ENCODE data around the gene MAP3K1. TPM values are rescaled to one million over a fixed set of nuclear protein-coding genes. Genes with fewer than 3 reads are reported as not detected.

Gene MAP3K1
- polyA plus RNA-seq, 1 experiment = 7.7 TPM

GRCh38 chr5:56934325-56934724 is 119.0 kb downstream of the MAP3K1 start:
- TF ChIP-seq CTCF (IDR thresholded peaks at IDR 0.05; ENCODE audit: low read depth, low read length) = no peak
- no peak for DNase-seq (ENCODE audit: low read depth, low spot score)
- H3K27me3 ChIP-seq (ENCODE audit: control insufficient read depth, insufficient read depth, low read length) = no peaks in the 10 kb centered on the region
- no peaks in the 10 kb centered on the region for H3K9me3 ChIP-seq (ENCODE audit: control insufficient read depth, insufficient read depth, low read length)
- ChIA-PET CTCF (no interaction called here), POLR2A (no interaction called here)
- no peak overlapping the region for H3K4me3 ChIP-seq (ENCODE audit: low read depth, low read length)
- H3K27ac ChIP-seq (ENCODE audit: low read depth, low read length) = no peak overlapping the region

GRCh38 chr5:56938858-56939257 is 123.5 kb downstream of the MAP3K1 start:
- no peak for DNase-seq (ENCODE audit: low read depth, low spot score)
- Histone ChIP-seq H3K27me3 (ENCODE audit: control insufficient read depth, insufficient read depth, low read length) (no peaks in the 10 kb centered on the region), H3K4me3 (ENCODE audit: low read depth, low read length) (no peak overlapping the region), H3K9me3 (ENCODE audit: control insufficient read depth, insufficient read depth, low read length) (no peaks in the 10 kb centered on the region), H3K27ac (ENCODE audit: low read depth, low read length) (no peak overlapping the region)
- ChIA-PET POLR2A (no interaction called here), CTCF (no interaction called here)
- no peak for TF ChIP-seq CTCF (IDR thresholded peaks at IDR 0.05; ENCODE audit: low read depth, low read length)

GRCh38 chr5:56941981-56942380 is 126.6 kb downstream of the MAP3K1 start:
- H3K4me3 ChIP-seq (ENCODE audit: low read depth, low read length) = no peak overlapping the region
- H3K9me3 ChIP-seq (ENCODE audit: control insufficient read depth, insufficient read depth, low read length) = no peaks in the 10 kb centered on the region
- H3K27ac ChIP-seq (ENCODE audit: low read depth, low read length) = no peak overlapping the region
- peak; percentile 2 for DNase-seq (ENCODE audit: low read depth, low spot score)
- ChIA-PET CTCF (no interaction called here), POLR2A (no interaction called here)
- no peaks in the 10 kb centered on the region for H3K27me3 ChIP-seq (ENCODE audit: control insufficient read depth, insufficient read depth, low read length)
- no peak for TF ChIP-seq CTCF (IDR thresholded peaks at IDR 0.05; ENCODE audit: low read depth, low read length)

Other genes with a start within 250 kb of the MAP3K1 start
- 8.6 and 12.1 TPM in 2 replicates for gene SETD9, start 94.0 kb downstream of the MAP3K1 start, polyA plus RNA-seq (2011; rRNA removed)
- gene MIER3, start 136.6 kb downstream of the MAP3K1 start, polyA plus RNA-seq (2011; rRNA removed) = 14.0 and 19.4 TPM in 2 replicates